GM18909 (cell line): ENCODE results near the gene DLG2.
A peak's percentile ranks its signal among the peaks of the same experiment; 100 is the strongest.

Experiments
- ATAC-seq: cut with Tn5 transposase; IDR thresholded peaks from one replicate; pipeline ENCODE4 v1.9.1; 2021; ENCODE audit warnings: mild to moderate bottlenecking; ENCODE audit not compliant: unreplicated experiment, poor library complexity

Gene DLG2

GRCh38 chr11:85154294-85154693 is 472.9 kb downstream of the DLG2 start:
- ATAC-seq: no peak

- no peak for ATAC-seq
Measured at GRCh38 chr11:85137597-85137996, 489.5 kb downstream of the DLG2 start.

GRCh38 chr11:85133636-85134035 is 493.5 kb downstream of the DLG2 start:
- ATAC-seq: no peak

GRCh38 chr11:85132851-85133585 is 494.1 kb downstream of the DLG2 start:
- ATAC-seq: no peak

- ATAC-seq: no peak
Measured at GRCh38 chr11:85127349-85127748, 499.8 kb downstream of the DLG2 start.

- peak; percentile 95 for ATAC-seq
Measured at GRCh38 chr11:85123752-85124231, 503.4 kb downstream of the DLG2 start.

- no peak for ATAC-seq
Measured at GRCh38 chr11:85118151-85118550, 509.0 kb downstream of the DLG2 start.

- no peak for ATAC-seq
Measured at GRCh38 chr11:85115798-85116197, 511.3 kb downstream of the DLG2 start.

GRCh38 chr11:85114786-85115185 is 512.4 kb downstream of the DLG2 start:
- no peak for ATAC-seq

- ATAC-seq: peak; percentile 94
Measured at GRCh38 chr11:85110246-85110645, 516.9 kb downstream of the DLG2 start.

- ATAC-seq: peak; percentile 68
Measured at GRCh38 chr11:85109141-85109540, 518.0 kb downstream of the DLG2 start.

- ATAC-seq: no peak
Measured at GRCh38 chr11:85105868-85106267, 521.3 kb downstream of the DLG2 start.

GRCh38 chr11:85099522-85099921 is 527.6 kb downstream of the DLG2 start:
- ATAC-seq: no peak

GRCh38 chr11:85098996-85099395 is 528.1 kb downstream of the DLG2 start:
- ATAC-seq: no peak

- peak; percentile 63 for ATAC-seq
Measured at GRCh38 chr11:85096939-85097338, 530.2 kb downstream of the DLG2 start.

GRCh38 chr11:85095239-85095638 is 531.9 kb downstream of the DLG2 start:
- no peak for ATAC-seq

- ATAC-seq: no peak
Measured at GRCh38 chr11:85094795-85095194, 532.3 kb downstream of the DLG2 start.

GRCh38 chr11:85089654-85090053 is 537.5 kb downstream of the DLG2 start:
- ATAC-seq: no peak

- ATAC-seq: no peak
Measured at GRCh38 chr11:85088286-85088685, 538.9 kb downstream of the DLG2 start.

- ATAC-seq: no peak
Measured at GRCh38 chr11:85086504-85087284, 540.5 kb downstream of the DLG2 start.

- no peak for ATAC-seq
Measured at GRCh38 chr11:85076535-85077330, 550.4 kb downstream of the DLG2 start.
